GM19467 (cell line): Measurements from ENCODE around the gene PLPP4.

Experiments used
- ATAC-seq: cut with Tn5 transposase; IDR thresholded peaks from one replicate; pipeline ENCODE4 v1.9.1; 2021; ENCODE audit warnings: mild to moderate bottlenecking, moderate library complexity; ENCODE audit not compliant: unreplicated experiment

The PLPP4 gene

GRCh38 chr10:120456143-120456625 is 843 bp upstream of the PLPP4 start:
- ATAC-seq: no peak

GRCh38 chr10:120457431-120458172 is 575 bp downstream of the PLPP4 start:
- ATAC-seq: no peak

- ATAC-seq: no peak
Observed at GRCh38 chr10:120458432-120458831, 1.4 kb downstream of the PLPP4 start.

- no peak for ATAC-seq
Observed at GRCh38 chr10:120459185-120459584, 2.2 kb downstream of the PLPP4 start.

GRCh38 chr10:120460186-120460585 is 3.2 kb downstream of the PLPP4 start:
- no peak for ATAC-seq

- ATAC-seq: no peak
Observed at GRCh38 chr10:120460776-120461175, 3.7 kb downstream of the PLPP4 start.

- no peak for ATAC-seq
Observed at GRCh38 chr10:120462018-120462682, 5.1 kb downstream of the PLPP4 start.

- no peak for ATAC-seq
Observed at GRCh38 chr10:120465138-120465537, 8.1 kb downstream of the PLPP4 start.

- no peak for ATAC-seq
Observed at GRCh38 chr10:120466006-120466405, 9.0 kb downstream of the PLPP4 start.

GRCh38 chr10:120473593-120473992 is 16.6 kb downstream of the PLPP4 start:
- no peak for ATAC-seq

- ATAC-seq: no peak
Observed at GRCh38 chr10:120474956-120475355, 17.9 kb downstream of the PLPP4 start.

- no peak for ATAC-seq
Observed at GRCh38 chr10:120475844-120476791, 19.1 kb downstream of the PLPP4 start.

- no peak for ATAC-seq
Observed at GRCh38 chr10:120477021-120477742, 20.2 kb downstream of the PLPP4 start.

GRCh38 chr10:120477743-120478141 is 20.7 kb downstream of the PLPP4 start:
- ATAC-seq: no peak

- no peak for ATAC-seq
Observed at GRCh38 chr10:120478386-120478785, 21.4 kb downstream of the PLPP4 start.

- no peak for ATAC-seq
Observed at GRCh38 chr10:120479506-120479905, 22.5 kb downstream of the PLPP4 start.

GRCh38 chr10:120480065-120480600 is 23.1 kb downstream of the PLPP4 start:
- ATAC-seq: no peak

GRCh38 chr10:120480848-120481247 is 23.8 kb downstream of the PLPP4 start:
- ATAC-seq: no peak

- no peak for ATAC-seq
Observed at GRCh38 chr10:120483006-120483405, 26.0 kb downstream of the PLPP4 start.

- ATAC-seq: no peak
Observed at GRCh38 chr10:120483651-120484301, 26.7 kb downstream of the PLPP4 start.
